Transverse colon (tissue), 4 donors: Measurements from ENCODE around the gene ANKAR. TPM values are rescaled to one million over a fixed set of nuclear protein-coding genes. Genes with fewer than 3 reads are reported as not detected.
"Not testable (repeated sequence)": the region's sequence is repeated elsewhere in the genome, so short reads cannot be mapped to it uniquely, and the experiment has no call there.

ENCODE experiments used
- DNase-seq: peaks from one replicate; pipeline ENCODE4 v3.0.0-alpha.2; 2019
- H3K27ac ChIP-seq, 4 donors: fragments of 200-600 bp; sonication (generic); 2 replicates each; pipeline ENCODE4 v1.5.1; 2016 to 2018; ENCODE audit warnings: inconsistent platforms in 4 of 4
- H3K27me3 ChIP-seq: fragments of 200-600 bp; sonication (generic); 2 replicates; pipeline ENCODE4 v1.5.1; 2017; ENCODE audit warnings: inconsistent platforms
- H3K36me3 ChIP-seq, 4 donors: fragments of 200-600 bp; sonication (generic); 2 replicates each; pipeline ENCODE4 v1.5.1; 2017 to 2019; ENCODE audit warnings: inconsistent platforms in 4 of 4
- H3K4me1 ChIP-seq, 4 donors: fragments of 200-600 bp; sonication (generic); 2 replicates each; pipeline ENCODE4 v1.5.1; 2017 to 2020; ENCODE audit warnings: inconsistent platforms in 4 of 4
- H3K4me3 ChIP-seq, 4 donors: fragments of 200-600 bp; sonication (generic); 1 replicate in 1 of 4; 2 replicates in 3 of 4; pipeline versions ENCODE4 v1.5.1 to v1.6.1; 2017 to 2019; ENCODE audit warnings: inconsistent platforms in 4 of 4
- H3K9me3 ChIP-seq, 2 donors: fragments of 200-600 bp; sonication (generic); 2 replicates each; pipeline ENCODE4 v1.5.1; 2017 to 2019; ENCODE audit warnings: inconsistent platforms in 2 of 2
- CTCF ChIP-seq, 5 experiments: fragments of 200-600 bp in 3 of 5; fragments of 450-650 bp in 2 of 5; sonication (generic) in 3 of 5; IDR thresholded peaks; 1 replicate in 2 of 5; 2 replicates in 3 of 5; pipeline ENCODE4 v1.5.1; 2016 to 2017; ENCODE audit warnings: antibody characterized with exemption in 5 of 5, inconsistent platforms in 3 of 5, mild to moderate bottlenecking in 2 of 5, moderate library complexity in 1 of 5
- EP300 ChIP-seq: sonication (generic); formaldehyde crosslinking; IDR thresholded peaks from one replicate; pipeline ENCODE4 v1.6.1; 2017; ENCODE audit warnings: antibody characterized with exemption, low read depth
- POLR2A ChIP-seq: fragments of 450-650 bp; IDR thresholded peaks from one replicate; pipeline ENCODE4 v1.6.1; 2016; ENCODE audit warnings: antibody characterized with exemption, mild to moderate bottlenecking, moderate library complexity
- POLR2AphosphoS5 ChIP-seq, 3 donors: sonication (generic); formaldehyde crosslinking; IDR thresholded peaks; one replicate each; pipeline ENCODE4 v1.6.1; 2016; ENCODE audit warnings: antibody characterized with exemption in 3 of 3
- WGBS, 2 donors: methylation state at CpG; one replicate each; pipeline ENCODE4 v1.1.5; 2018; ENCODE audit warnings: low coverage in 1 of 2; 5-methylcytosine and 5-hydroxymethylcytosine counted together
- in situ Hi-C, 4 donors: fragments of 200-750 bp; cut with MboI; loops; one replicate each; pipeline versions ENCODE4 v1.15.0 to v1.15.1; 2017; ENCODE audit warnings: low sequenced_read_pairs in 3 of 4, low pct_ligation_motif_present in 1 of 4, low pct_unique_long_range_greater_than_20kb in 1 of 4
- intact Hi-C: fragments of 100-400 bp; cut with DNase I; formaldehyde crosslinking; loops from one replicate; pipeline ENCODE4 v1.15.1; 2023; ENCODE audit warnings: low total_unique reads
- total RNA-seq, 4 donors: library from RNA; depleted of rRNA; stranded (reverse); fragments of >200 nt; gene quantifications; one replicate each; pipeline ENCODE4 v1.1.0, GENCODE V29; 2016

ANKAR gene
- total RNA-seq, 4 donors from 2014 or later: 6.0 to 25.7 (median 16.3) TPM

GRCh38 chr2:189641590-189641989 lies 32.9 kb upstream of the ANKAR start:
- 84 to 100% methylated on average over 2 of the region's 2 CpGs for WGBS, 2 donors
- no peaks in the 10 kb centered on the region for H3K9me3 ChIP-seq
- no peaks in the 10 kb centered on the region for H3K36me3 ChIP-seq
- H3K4me3 ChIP-seq: no peak overlapping the region
- peaks cover 0 to 5% (median 0%) of the 10 kb centered on the region in 4 donors for H3K4me1 ChIP-seq
- no peak for DNase-seq
- H3K27ac ChIP-seq: no peak overlapping the region
- intact Hi-C loops: no loop called here
- in situ Hi-C loops: loop anchor here in 1 of 4 donors (25.0 kb wide), 1 partner anchor 179 kb away; no protein-coding TSS in a partner anchor
- TF ChIP-seq POLR2AphosphoS5 (IDR thresholded peaks at IDR 0.05) (no peak), EP300 (no peak), POLR2A (no peak), CTCF (IDR thresholded peaks at IDR 0.05) (no peak)
- no peaks in the 10 kb centered on the region for H3K27me3 ChIP-seq

- in situ Hi-C loops: loop anchor here in 1 of 4 donors (25.0 kb wide), 1 partner anchor 184 kb away; no protein-coding TSS in a partner anchor
- Histone ChIP-seq H3K27me3 (no peaks in the 10 kb centered on the region), H3K4me3 (no peak overlapping the region), H3K27ac (no peak overlapping the region), H3K4me1 (no peaks in the 10 kb centered on the region), H3K9me3 (no peaks in the 10 kb centered on the region), H3K36me3 (no peaks in the 10 kb centered on the region)
- no peak for DNase-seq
- TF ChIP-seq POLR2AphosphoS5 (IDR thresholded peaks at IDR 0.05) (no peak), EP300 (no peak), CTCF (IDR thresholded peaks at IDR 0.05) (no peak), POLR2A (no peak)
- intact Hi-C loops: no loop called here
These were observed 27.9 kb upstream of the ANKAR start for GRCh38 chr2:189646521-189646920.

- intact Hi-C loops (no loop called here), in situ Hi-C loops (loop anchor here in 1 of 4 donors (25.0 kb wide), 1 partner anchor 187 kb away; no protein-coding TSS in a partner anchor)
- DNase-seq: no peak
- H3K4me3 ChIP-seq: no peak overlapping the region
- no peaks in the 10 kb centered on the region for H3K27me3 ChIP-seq
- no peaks in the 10 kb centered on the region for H3K9me3 ChIP-seq
- H3K36me3 ChIP-seq: no peaks in the 10 kb centered on the region
- H3K27ac ChIP-seq: no peak overlapping the region
- TF ChIP-seq POLR2A (no peak), POLR2AphosphoS5 (IDR thresholded peaks at IDR 0.05) (no peak), EP300 (no peak), CTCF (IDR thresholded peaks at IDR 0.05) (no peak)
- no peaks in the 10 kb centered on the region for H3K4me1 ChIP-seq
- 67 to 74% methylated on average over 1 of the region's 1 CpG for WGBS, 2 donors
These were observed 25.5 kb upstream of the ANKAR start for GRCh38 chr2:189648846-189649509.

- H3K27me3 ChIP-seq: no peaks in the 10 kb centered on the region
- H3K4me1 ChIP-seq: no peaks in the 10 kb centered on the region
- no peak overlapping the region for H3K4me3 ChIP-seq
- no peak overlapping the region for H3K27ac ChIP-seq
- in situ Hi-C loops (loop anchor here in 2 of 4 donors (25.0 kb wide), 2 partner anchors 136 to 411 kb away; partner anchors contain the start of genes MSTN (in 1 of the 2), ORMDL1 (in 1 of the 2) and PMS1 (in 1 of the 2)), intact Hi-C loops (loop anchor here (5.0 kb wide), 1 partner anchor 1946 kb away; no protein-coding TSS in a partner anchor)
- no peaks in the 10 kb centered on the region for H3K9me3 ChIP-seq
- DNase-seq: no peak
- no peaks in the 10 kb centered on the region for H3K36me3 ChIP-seq
- TF ChIP-seq POLR2AphosphoS5 (IDR thresholded peaks at IDR 0.05) (no peak), EP300 (no peak)
These were observed 23.2 kb upstream of the ANKAR start for GRCh38 chr2:189651284-189651683.

GRCh38 chr2:189653464-189653863 lies 21.0 kb upstream of the ANKAR start:
- 95% methylated on average over 17 of the region's 29 CpGs; no CpG with 5 or more reads in 1 of the 2 donors for WGBS, 2 donors
- intact Hi-C loops: loop anchor here (5.0 kb wide), 1 partner anchor 1944 kb away; no protein-coding TSS in a partner anchor
- not testable (repeated sequence) for H3K36me3 ChIP-seq, DNase-seq, H3K27me3 ChIP-seq, H3K9me3 ChIP-seq, H3K27ac ChIP-seq, H3K4me1 ChIP-seq, H3K4me3 ChIP-seq
- in situ Hi-C loops: loop anchor here in 2 of 4 donors (25.0 kb wide), 2 partner anchors 134 to 409 kb away; partner anchors contain the start of genes MSTN (in 1 of the 2), ORMDL1 (in 1 of the 2) and PMS1 (in 1 of the 2)
